Loucy (cell line): ENCODE data around the gene ZNF423.

Experiments
- H2AFZ ChIP-seq: fragments of 200-600 bp; sonication (generic); 2 replicates; pipeline ENCODE4 v1.6.0; 2016; ENCODE audit warnings: antibody characterized with exemption, mild to moderate bottlenecking, low read length, moderate library complexity
- H3F3A ChIP-seq: fragments of 200-600 bp; 2 replicates; pipeline ENCODE4 v1.6.0; 2016; ENCODE audit warnings: antibody characterized with exemption, low read depth, mild to moderate bottlenecking
- H3K27me3 ChIP-seq: fragments of 200-600 bp; sonication (generic); 2 replicates; pipeline ENCODE4 v1.6.1; 2014; ENCODE audit warnings: low read length, mild to moderate bottlenecking; ENCODE audit not compliant: insufficient read depth, poor library complexity, severe bottlenecking
- H3K36me3 ChIP-seq: fragments of 200-600 bp; sonication (generic); 2 replicates; pipeline ENCODE4 v1.6.1; 2016; ENCODE audit warnings: low read length; ENCODE audit not compliant: insufficient read depth
- H3K4me1 ChIP-seq: fragments of 200-600 bp; sonication (generic); 2 replicates; pipeline ENCODE4 v1.5.1; 2014; ENCODE audit warnings: low read length, mild to moderate bottlenecking; ENCODE audit not compliant: insufficient read depth, poor library complexity, severe bottlenecking
- H3K4me2 ChIP-seq: fragments of 200-600 bp; sonication (generic); 2 replicates; pipeline ENCODE4 v1.6.0; 2014; ENCODE audit warnings: antibody characterized with exemption, low read length, low read depth, mild to moderate bottlenecking; ENCODE audit not compliant: poor library complexity, severe bottlenecking
- H3K4me3 ChIP-seq: fragments of 200-600 bp; sonication (generic); 2 replicates; pipeline ENCODE4 v1.5.1; 2014; ENCODE audit warnings: low read length, mild to moderate bottlenecking, mixed read lengths; ENCODE audit not compliant: poor library complexity, severe bottlenecking
- H3K79me2 ChIP-seq: fragments of 200-600 bp; sonication (generic); 2 replicates; pipeline ENCODE4 v1.6.1; 2014; ENCODE audit warnings: low read length; ENCODE audit not compliant: insufficient read depth
- H3K9ac ChIP-seq: fragments of 200-600 bp; sonication (generic); 2 replicates; pipeline ENCODE4 v1.6.0; 2014; ENCODE audit warnings: mild to moderate bottlenecking, low read depth, low read length, moderate library complexity; ENCODE audit not compliant: poor library complexity, severe bottlenecking
- H3K9me2 ChIP-seq: fragments of 200-600 bp; sonication (generic); replicated peaks from 2 replicates; pipeline ENCODE4 v1.6.1; 2016; ENCODE audit warnings: low read depth, low read length, mixed read lengths
- H3K9me3 ChIP-seq: fragments of 200-600 bp; sonication (generic); 2 replicates; pipeline ENCODE4 v1.6.1; 2014; ENCODE audit warnings: mild to moderate bottlenecking, antibody characterized with exemption, low read length, low read depth; ENCODE audit not compliant: insufficient read depth
- H4K20me1 ChIP-seq: fragments of 200-600 bp; sonication (generic); 2 replicates; pipeline ENCODE4 v1.6.0; 2014; ENCODE audit warnings: antibody characterized with exemption, low read length, mild to moderate bottlenecking; ENCODE audit not compliant: insufficient read depth, poor library complexity, severe bottlenecking
- CTCF ChIP-seq: fragments of 200-600 bp; sonication (generic); conservative IDR thresholded peaks from 2 replicates; pipeline ENCODE4 v1.5.1; 2014; ENCODE audit warnings: mild to moderate bottlenecking, antibody characterized with exemption, low read length
- EZH2phosphoT487 ChIP-seq: fragments of 200-600 bp; IDR thresholded peaks from 2 replicates; pipeline ENCODE4 v1.6.1; 2018; ENCODE audit warnings: antibody characterized with exemption, mild to moderate bottlenecking, moderate library complexity, borderline replicate concordance

Gene ZNF423

GRCh38 chr16:49645263-49645662 is 210.6 kb downstream of the ZNF423 start:
- no peak overlapping the region for H3K9ac ChIP-seq

GRCh38 chr16:49644145-49644463 is 211.8 kb downstream of the ZNF423 start:
- Histone ChIP-seq H2AFZ (peak overlapping the region; percentile 50; the same call in 1 of the 2 replicates), H3K36me3 (no peaks in the 10 kb centered on the region)

More at GRCh38 chr16:49645263-49645662, 210.6 kb downstream of the ZNF423 start:
- Histone ChIP-seq H3F3A (no peaks in the 10 kb centered on the region), H3K36me3 (no peaks in the 10 kb centered on the region), H4K20me1 (no peaks in the 10 kb centered on the region), H3K27me3 (no peaks in the 10 kb centered on the region), H3K4me1 (peaks cover 24% of the 10 kb centered on the region), H3K9me3 (peaks cover 18% of the 10 kb centered on the region; the same call in 1 of the 2 replicates), H3K9me2 (no peaks in the 10 kb centered on the region), H2AFZ (no peak overlapping the region), H3K79me2 (no peaks in the 10 kb centered on the region), H3K4me2 (no peak overlapping the region), H3K4me3 (no peak overlapping the region)
- TF ChIP-seq EZH2phosphoT487, result no peak
- TF ChIP-seq CTCF, result no peak

GRCh38 chr16:49643429-49644144 is 212.3 kb downstream of the ZNF423 start:
- peak overlapping the region; percentile 21 for H3K4me2 ChIP-seq

More at GRCh38 chr16:49644145-49644463, 211.8 kb downstream of the ZNF423 start:
- Histone ChIP-seq H3K4me2 (no peak overlapping the region), H3K4me1 (peaks cover 31% of the 10 kb centered on the region), H3K9me2 (no peaks in the 10 kb centered on the region), H4K20me1 (no peaks in the 10 kb centered on the region), H3F3A (no peaks in the 10 kb centered on the region), H3K79me2 (no peaks in the 10 kb centered on the region), H3K27me3 (no peaks in the 10 kb centered on the region), H3K4me3 (no peak overlapping the region), H3K9ac (no peak overlapping the region), H3K9me3 (peaks cover 18% of the 10 kb centered on the region; the same call in 1 of the 2 replicates)
- no peak for TF ChIP-seq EZH2phosphoT487
- TF ChIP-seq CTCF, result peak; percentile 48

More at GRCh38 chr16:49643429-49644144, 212.3 kb downstream of the ZNF423 start:
- Histone ChIP-seq H3F3A (no peaks in the 10 kb centered on the region), H4K20me1 (no peaks in the 10 kb centered on the region), H3K79me2 (no peaks in the 10 kb centered on the region), H3K9me2 (no peaks in the 10 kb centered on the region), H3K36me3 (no peaks in the 10 kb centered on the region), H2AFZ (peak overlapping the region; percentile 50; the same call in 1 of the 2 replicates), H3K4me3 (no peak overlapping the region), H3K9me3 (peaks cover 15% of the 10 kb centered on the region; the same call in 1 of the 2 replicates), H3K27me3 (no peaks in the 10 kb centered on the region), H3K9ac (peak overlapping the region; percentile 22), H3K4me1 (peaks cover 31% of the 10 kb centered on the region)
- TF ChIP-seq CTCF, result no peak
- TF ChIP-seq EZH2phosphoT487, result no peak
